ENCODE results near the gene TMEM239. TPM values are rescaled to one million over a fixed set of nuclear protein-coding genes. Genes with fewer than 3 reads are reported as not detected.
A peak's percentile ranks its signal among the peaks of the same experiment; 100 is the strongest.

TMEM239 gene
- polyA plus RNA-seq, 2 of the 4 experiments (the other 2 are of a cell fraction) = not detected

DNA sequence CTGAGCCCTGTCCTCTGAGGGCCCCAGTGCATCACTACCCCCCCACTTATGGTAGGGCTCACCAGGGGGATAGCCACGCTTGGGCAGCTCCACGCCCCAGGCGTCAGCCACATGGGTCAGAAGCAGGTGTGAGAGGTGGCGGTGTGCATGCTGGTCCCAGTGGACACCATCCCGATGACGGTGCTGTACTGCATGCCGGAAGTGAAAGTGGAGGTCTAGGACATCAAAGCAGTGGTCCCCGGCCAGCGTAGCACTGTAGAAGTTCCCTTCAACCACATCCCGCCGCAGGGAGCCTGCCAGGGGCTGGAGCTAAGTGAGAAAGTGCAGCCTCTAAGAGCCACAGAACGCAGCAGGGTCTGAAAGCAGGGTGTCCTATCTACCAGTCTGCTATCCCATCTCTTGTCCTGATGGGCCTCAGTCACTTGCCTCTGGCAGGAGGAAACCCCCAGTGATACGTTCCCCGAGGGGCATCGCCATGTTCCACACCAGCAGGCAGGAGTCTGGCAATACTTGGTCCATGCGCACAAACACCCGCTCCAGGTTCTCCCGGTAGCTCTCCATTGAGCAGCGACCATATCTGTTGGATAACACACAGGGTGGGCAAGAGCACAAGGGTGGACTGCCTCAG lies 22.1 kb downstream of the TMEM239 start (continued):
- TF ChIP-seq CHD2 (IDR thresholded peaks at IDR 0.05; ENCODE audit: low read length, partially characterized antibody) (no peak), MAZ (IDR thresholded peaks at IDR 0.05; ENCODE audit: borderline replicate concordance, low read depth, low read length) (no peak), CBX8 (IDR thresholded peaks at IDR 0.05) (no peak), FOXS1 (CRISPR knock-in tag; IDR thresholded peaks at IDR 0.05) (no peak), MYC (IDR thresholded peaks at IDR 0.05; ENCODE audit: borderline replicate concordance, low read length) (no peak), RAD21 (conservative IDR thresholded peaks at IDR 0.05 in 1 of 2, IDR thresholded peaks at IDR 0.05 in 1 of 2) (no peak), CBX2 (IDR thresholded peaks at IDR 0.05; ENCODE audit: borderline replicate concordance, low read depth) (no peak), RNF2 (IDR thresholded peaks at IDR 0.05; ENCODE audit: borderline replicate concordance, low read depth) (no peak), TFCP2L1 (CRISPR knock-in tag; IDR thresholded peaks at IDR 0.05) (no peak), MAX (IDR thresholded peaks at IDR 0.05) (no peak), SREBF2 (IDR thresholded peaks at IDR 0.05) (no peak)

DNA sequence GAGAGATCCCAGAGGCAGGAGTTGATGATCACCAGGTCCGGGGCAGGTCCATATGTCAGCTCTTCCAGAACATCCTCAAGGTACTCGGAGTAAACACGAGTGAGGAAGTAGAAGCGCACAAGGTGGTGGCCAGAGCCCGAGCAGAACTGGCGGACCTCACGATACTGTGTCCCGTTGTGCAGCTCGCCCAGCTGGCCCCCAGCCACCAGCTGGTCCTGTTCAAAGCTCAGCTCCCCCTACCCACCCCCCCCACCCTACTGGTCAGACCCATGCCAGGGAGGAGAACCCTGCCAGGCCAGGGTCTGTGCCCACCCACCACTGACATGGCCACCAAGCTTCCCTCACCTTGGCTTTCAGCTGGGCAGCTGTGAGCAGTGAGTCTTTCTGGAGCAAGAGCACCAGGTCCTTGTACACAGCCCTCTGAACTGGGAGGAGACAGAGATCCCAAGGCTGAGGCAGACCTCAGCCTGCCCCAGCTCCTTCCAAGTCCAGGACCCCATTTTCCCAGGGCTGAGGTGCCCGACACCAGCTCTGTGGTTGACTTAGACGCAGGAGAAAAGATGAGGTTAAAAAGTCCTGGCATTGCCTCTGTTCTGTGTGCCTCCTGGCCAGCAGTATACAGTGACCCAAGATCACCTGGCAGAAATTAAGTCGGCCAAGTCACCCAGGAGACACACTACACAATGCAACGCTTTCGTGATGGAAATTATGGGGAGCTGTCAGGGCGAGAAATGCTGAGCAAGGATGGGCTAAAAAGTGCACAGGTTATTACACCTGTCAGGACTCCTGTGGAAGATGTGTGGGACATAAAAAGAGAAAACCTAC lies 22.9 kb downstream of the TMEM239 start:
- 97% methylated on average over 15 of the region's 15 CpGs for WGBS (ENCODE audit: missing lambda C conversion rate)
- no peak for FAIRE-seq
- H3K4me3 ChIP-seq = peak overlapping the region; percentile 92; the same call in 2 of the 3 replicates
- POLR2A ChIA-PET = interaction anchor here (0.8 to 1.3 kb wide), 2 partner anchors 45 to 187 kb away, joined by 3 to 4 read pairs; partner anchors contain the start of gene NOP56
- no peak for TF ChIP-seq E2F6 (IDR thresholded peaks at IDR 0.05; ENCODE audit: borderline replicate concordance, low read depth)
- TF ChIP-seq NFE2L2 (conservative IDR thresholded peaks at IDR 0.05; ENCODE audit: low read length) = no peak
- no peak for TF ChIP-seq RARB (CRISPR knock-in tag; IDR thresholded peaks at IDR 0.05)
- TF ChIP-seq KDM5A (IDR thresholded peaks at IDR 0.05) = no peak
- no peak for ATAC-seq
- peak overlapping the region; percentile 88 for H3K4me2 ChIP-seq
- CTCF ChIA-PET = interaction anchor here (1.3 to 4.9 kb wide), 5 partner anchors 12 to 86 kb away, joined by 4 to 33 read pairs (median 10); partner anchors contain the start of gene TMEM239
- H3K9me3 ChIP-seq = no peaks in the 10 kb centered on the region
- peak overlapping the region in 1 of 2 experiments; percentile 95; a peak in 1 of 6 replicates for H3K27ac ChIP-seq
- peaks cover 17% of the 10 kb centered on the region for H3K4me1 ChIP-seq
- no peak for DNase-seq (ENCODE audit: low read depth in 1 of 2, low spot score in 1 of 2)

- H3K4me2 ChIP-seq = peak overlapping the region; percentile 88
- FAIRE-seq (no peak), DNase-seq (ENCODE audit: low read depth in 1 of 2, low spot score in 1 of 2) (no peak), ATAC-seq (no peak)
- no peaks in the 10 kb centered on the region for H3K9me3 ChIP-seq
- H3K4me3 ChIP-seq = peak overlapping the region; percentile 92
- 90% methylated on average over 20 of the region's 21 CpGs for WGBS (ENCODE audit: missing lambda C conversion rate)
- ChIA-PET POLR2A (interaction anchor here (0.8 to 1.4 kb wide), 7 partner anchors 12 to 187 kb away, joined by 3 to 4 read pairs (median 3); partner anchors contain the start of genes NOP56 and PTPRA), CTCF (interaction anchor here (0.6 to 4.9 kb wide), 6 partner anchors 11 to 441 kb away, joined by 3 to 33 read pairs (median 5); partner anchors contain the start of gene TMEM239)
- peaks cover 17% of the 10 kb centered on the region for H3K4me1 ChIP-seq
- peak overlapping the region; percentile 84 to 95 for H3K27ac ChIP-seq
- TF ChIP-seq RFX5 (IDR thresholded peaks at IDR 0.05) (no peak), EHF (CRISPR knock-in tag; IDR thresholded peaks at IDR 0.05) (no peak), HOXB5 (CRISPR knock-in tag; IDR thresholded peaks at IDR 0.05) (no peak), REST (IDR thresholded peaks at IDR 0.05) (no peak), USF2 (IDR thresholded peaks at IDR 0.05) (no peak), KDM5A (IDR thresholded peaks at IDR 0.05) (no peak)
Observed at GRCh38 chr20:2839732-2840137, 23.6 kb downstream of the TMEM239 start.

Data from A549 (cell line).